ENCODE measurements around the gene SPG7.
A peak's percentile ranks its signal among the peaks of the same experiment; 100 is the strongest.

Gene SPG7

DNA sequence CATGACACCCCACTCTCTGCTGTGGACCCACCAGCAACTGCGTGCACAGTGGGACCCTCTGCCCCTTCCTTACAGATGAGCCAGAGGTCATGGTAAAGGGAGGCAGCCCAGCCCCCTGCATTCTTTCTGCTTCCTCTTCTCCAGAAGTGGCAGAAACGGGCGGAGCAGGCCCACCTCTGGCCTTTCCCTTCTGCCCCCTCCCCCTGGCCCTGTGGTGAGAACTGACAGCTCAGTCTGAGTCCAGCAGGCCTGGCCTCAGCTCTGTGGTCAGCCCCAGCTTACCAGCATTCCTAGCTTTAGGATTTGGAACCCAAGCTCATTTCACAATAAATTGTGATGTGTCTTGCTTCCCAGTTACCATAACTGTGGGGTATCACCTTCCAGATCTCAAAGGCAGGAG, 13.1 kb upstream of the SPG7 start:
- no peaks in the 10 kb centered on the region for H3K27me3 ChIP-seq (replicated peaks)
- DNase-seq, result peak; percentile 56
- in situ Hi-C loops (cut with HindIII; ENCODE audit: low pct_ligation_motif_present, low sequenced_read_pairs), result no loop called here
- no peak overlapping the region for H3K4me3 ChIP-seq (ENCODE audit: low read depth, low read length)
- TF ChIP-seq, protein P1, sequence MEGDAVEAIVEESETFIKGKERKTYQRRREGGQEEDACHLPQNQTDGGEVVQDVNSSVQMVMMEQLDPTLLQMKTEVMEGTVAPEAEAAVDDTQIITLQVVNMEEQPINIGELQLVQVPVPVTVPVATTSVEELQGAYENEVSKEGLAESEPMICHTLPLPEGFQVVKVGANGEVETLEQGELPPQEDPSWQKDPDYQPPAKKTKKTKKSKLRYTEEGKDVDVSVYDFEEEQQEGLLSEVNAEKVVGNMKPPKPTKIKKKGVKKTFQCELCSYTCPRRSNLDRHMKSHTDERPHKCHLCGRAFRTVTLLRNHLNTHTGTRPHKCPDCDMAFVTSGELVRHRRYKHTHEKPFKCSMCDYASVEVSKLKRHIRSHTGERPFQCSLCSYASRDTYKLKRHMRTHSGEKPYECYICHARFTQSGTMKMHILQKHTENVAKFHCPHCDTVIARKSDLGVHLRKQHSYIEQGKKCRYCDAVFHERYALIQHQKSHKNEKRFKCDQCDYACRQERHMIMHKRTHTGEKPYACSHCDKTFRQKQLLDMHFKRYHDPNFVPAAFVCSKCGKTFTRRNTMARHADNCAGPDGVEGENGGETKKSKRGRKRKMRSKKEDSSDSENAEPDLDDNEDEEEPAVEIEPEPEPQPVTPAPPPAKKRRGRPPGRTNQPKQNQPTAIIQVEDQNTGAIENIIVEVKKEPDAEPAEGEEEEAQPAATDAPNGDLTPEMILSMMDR (IDR thresholded peaks at IDR 0.05; ENCODE audit: low read depth, low read length, missing control alignments), result peak; percentile 17
- no peak overlapping the region for H3K27ac ChIP-seq
- no peaks in the 10 kb centered on the region for H3K36me3 ChIP-seq (replicated peaks)

DNA sequence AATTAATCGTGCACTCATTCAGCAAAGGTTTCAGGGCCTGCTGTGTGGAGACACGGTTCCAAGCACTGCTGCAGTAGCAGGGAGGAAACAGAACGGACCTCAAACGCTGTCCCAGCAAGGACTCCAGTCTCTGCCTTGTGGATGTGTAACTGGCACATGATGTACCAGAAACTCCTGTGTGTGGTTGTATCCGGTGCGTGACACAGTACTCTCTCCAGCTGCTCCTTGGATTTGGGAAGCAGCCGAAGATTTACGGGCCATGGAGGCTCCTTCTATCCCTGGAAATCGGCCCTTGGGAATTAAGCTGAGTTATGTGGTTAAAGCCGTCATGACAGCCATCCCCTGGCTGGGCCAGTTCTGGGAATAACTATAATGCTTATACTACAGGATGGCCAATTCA, 9.4 kb upstream of the SPG7 start:
- Histone ChIP-seq H3K4me3 (ENCODE audit: low read depth, low read length) (no peak overlapping the region), H3K36me3 (replicated peaks) (no peaks in the 10 kb centered on the region), H3K27ac (no peak overlapping the region), H3K27me3 (replicated peaks) (no peaks in the 10 kb centered on the region)
- in situ Hi-C loops (cut with HindIII; ENCODE audit: low pct_ligation_motif_present, low sequenced_read_pairs), result no loop called here
- TF ChIP-seq, protein P1 (IDR thresholded peaks at IDR 0.05; ENCODE audit: low read depth, low read length, missing control alignments), result no peak
- no peak for DNase-seq

DNA sequence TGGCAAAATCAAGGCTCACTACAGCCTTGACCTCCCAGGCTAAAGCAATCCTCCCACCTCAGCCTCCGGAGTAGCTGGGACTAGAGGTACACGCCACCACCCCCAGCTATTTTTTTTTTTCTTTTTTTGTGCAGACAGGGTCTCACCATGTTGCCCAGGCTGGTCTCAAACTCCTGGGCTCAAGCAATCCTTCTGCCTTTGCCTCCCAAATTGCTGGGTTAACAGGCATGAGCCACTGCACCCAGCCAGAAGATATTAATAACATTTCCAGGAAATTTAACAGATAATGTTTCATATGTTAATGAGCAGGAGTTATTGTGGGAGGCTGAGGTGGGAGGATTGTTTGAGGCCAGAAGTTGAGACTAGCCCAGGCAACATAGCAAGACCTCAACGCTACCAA, 8.4 kb upstream of the SPG7 start:
- H3K27me3 ChIP-seq (replicated peaks), result no peaks in the 10 kb centered on the region
- H3K27ac ChIP-seq, result no peak overlapping the region
- in situ Hi-C loops (cut with HindIII; ENCODE audit: low pct_ligation_motif_present, low sequenced_read_pairs), result no loop called here

DNA sequence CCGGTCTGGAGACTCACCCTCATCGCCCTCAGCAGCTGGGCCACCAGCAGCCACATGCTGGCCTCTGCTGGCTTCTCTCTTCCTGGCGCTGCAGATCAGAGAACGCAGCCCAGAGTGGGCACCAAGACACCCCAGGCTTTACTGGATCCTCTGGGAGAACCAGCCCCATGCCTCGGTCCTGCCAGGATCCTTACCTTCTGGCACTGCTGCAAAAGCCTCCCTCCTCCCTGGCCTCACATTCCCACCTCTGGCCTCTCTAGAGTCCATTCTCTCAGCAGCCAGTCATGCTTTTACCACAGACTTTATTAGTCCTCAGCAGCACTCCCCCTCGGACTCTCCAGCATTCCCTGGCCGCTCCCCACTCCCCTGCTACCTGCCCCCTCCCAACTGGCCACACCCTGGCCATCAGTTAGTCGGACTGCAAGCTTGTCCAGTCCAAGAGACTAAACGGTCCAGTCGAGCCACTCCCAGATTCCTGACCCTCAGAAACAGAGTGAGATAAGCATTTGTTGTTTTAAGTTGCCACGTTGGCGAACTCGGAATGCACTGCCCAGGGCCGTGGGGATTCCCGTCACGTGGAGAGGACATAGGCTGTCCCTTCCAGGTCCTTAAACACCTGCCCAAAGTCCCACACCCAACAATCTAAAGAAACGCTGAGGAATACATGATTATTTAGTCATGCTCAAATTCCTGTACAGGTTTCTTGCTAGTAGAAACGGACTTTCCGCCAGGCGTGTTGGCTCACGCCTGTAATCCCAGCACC, 5.9 kb upstream of the SPG7 start:
- in situ Hi-C loops (cut with HindIII; ENCODE audit: low pct_ligation_motif_present, low sequenced_read_pairs), result no loop called here
- no peak for DNase-seq
- H3K4me3 ChIP-seq (ENCODE audit: low read depth, low read length), result no peak overlapping the region
- no peaks in the 10 kb centered on the region for H3K27me3 ChIP-seq (replicated peaks)
- TF ChIP-seq, protein P1 (IDR thresholded peaks at IDR 0.05; ENCODE audit: low read depth, low read length, missing control alignments), result no peak
- no peaks in the 10 kb centered on the region for H3K36me3 ChIP-seq (replicated peaks)
- no peak overlapping the region for H3K27ac ChIP-seq

More for the DNA sequence above, 8.4 kb upstream of the SPG7 start:
- H3K36me3 ChIP-seq (replicated peaks), result no peaks in the 10 kb centered on the region
- DNase-seq, result no peak
- no peak overlapping the region for H3K4me3 ChIP-seq (ENCODE audit: low read depth, low read length)
- TF ChIP-seq, protein P1 (IDR thresholded peaks at IDR 0.05; ENCODE audit: low read depth, low read length, missing control alignments), result no peak

DNA sequence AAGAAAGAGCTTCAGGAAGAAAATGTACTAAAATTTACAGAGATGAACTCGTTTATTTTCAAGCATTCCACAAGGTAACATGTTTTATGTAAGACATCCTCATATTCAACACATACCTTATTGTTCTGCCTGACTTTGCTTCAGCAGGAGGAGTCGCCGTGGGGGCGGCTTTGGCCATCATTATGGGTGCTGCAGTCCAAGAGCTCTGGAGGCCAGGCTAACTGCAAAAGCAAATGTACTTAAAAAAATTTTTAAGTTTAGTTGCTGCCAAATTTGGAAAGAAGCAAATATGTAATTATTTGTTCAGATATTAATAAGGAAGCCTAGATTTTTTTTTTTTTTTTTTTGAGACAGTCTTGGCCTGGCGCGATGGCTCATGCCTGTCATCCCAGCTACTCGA, 4.1 kb upstream of the SPG7 start:
- H3K27ac ChIP-seq, result no peak overlapping the region
- in situ Hi-C loops (cut with HindIII; ENCODE audit: low pct_ligation_motif_present, low sequenced_read_pairs), result no loop called here
- DNase-seq, result no peak
- H3K36me3 ChIP-seq (replicated peaks), result no peaks in the 10 kb centered on the region
- TF ChIP-seq, protein P1 (IDR thresholded peaks at IDR 0.05; ENCODE audit: low read depth, low read length, missing control alignments), result no peak
- no peak overlapping the region for H3K4me3 ChIP-seq (ENCODE audit: low read depth, low read length)
- no peaks in the 10 kb centered on the region for H3K27me3 ChIP-seq (replicated peaks)
